ENCODE measurements around the gene ZNF341.

DNA sequence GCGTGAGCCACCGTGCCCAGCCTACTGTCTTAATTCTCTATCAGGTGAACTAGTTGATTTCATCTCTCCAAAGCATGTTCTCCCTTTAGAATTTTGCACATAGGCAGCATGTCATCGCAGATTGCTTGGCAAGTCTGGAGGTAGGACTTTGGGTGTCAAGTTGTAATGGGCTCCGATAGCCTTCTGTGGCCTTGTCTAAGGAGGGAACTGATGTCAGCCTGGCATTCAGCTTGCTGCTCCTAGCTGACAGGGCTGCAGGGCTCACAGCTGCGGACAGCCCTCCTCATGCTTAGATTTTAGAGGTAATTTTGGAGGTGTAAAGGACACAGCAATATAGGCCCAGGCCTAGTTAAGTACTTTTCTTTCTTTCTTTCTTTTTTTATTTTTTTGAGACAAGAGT is 90.6 kb downstream of the ZNF341 start:
- TF ChIP-seq, protein P1, sequence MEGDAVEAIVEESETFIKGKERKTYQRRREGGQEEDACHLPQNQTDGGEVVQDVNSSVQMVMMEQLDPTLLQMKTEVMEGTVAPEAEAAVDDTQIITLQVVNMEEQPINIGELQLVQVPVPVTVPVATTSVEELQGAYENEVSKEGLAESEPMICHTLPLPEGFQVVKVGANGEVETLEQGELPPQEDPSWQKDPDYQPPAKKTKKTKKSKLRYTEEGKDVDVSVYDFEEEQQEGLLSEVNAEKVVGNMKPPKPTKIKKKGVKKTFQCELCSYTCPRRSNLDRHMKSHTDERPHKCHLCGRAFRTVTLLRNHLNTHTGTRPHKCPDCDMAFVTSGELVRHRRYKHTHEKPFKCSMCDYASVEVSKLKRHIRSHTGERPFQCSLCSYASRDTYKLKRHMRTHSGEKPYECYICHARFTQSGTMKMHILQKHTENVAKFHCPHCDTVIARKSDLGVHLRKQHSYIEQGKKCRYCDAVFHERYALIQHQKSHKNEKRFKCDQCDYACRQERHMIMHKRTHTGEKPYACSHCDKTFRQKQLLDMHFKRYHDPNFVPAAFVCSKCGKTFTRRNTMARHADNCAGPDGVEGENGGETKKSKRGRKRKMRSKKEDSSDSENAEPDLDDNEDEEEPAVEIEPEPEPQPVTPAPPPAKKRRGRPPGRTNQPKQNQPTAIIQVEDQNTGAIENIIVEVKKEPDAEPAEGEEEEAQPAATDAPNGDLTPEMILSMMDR (IDR thresholded peaks at IDR 0.05) = no peak
- no peak for TF ChIP-seq POLR2A (IDR thresholded peaks at IDR 0.05)
